Keratinocyte (primary cell): Measurements from ENCODE around the gene NEK6. TPM values are rescaled to one million over a fixed set of nuclear protein-coding genes. Genes with fewer than 3 reads are reported as not detected.

Experiments
- DNase-seq: peaks from one replicate; pipeline ENCODE4 v3.0.0-alpha.2; 2011; ENCODE audit warnings: low read depth, missing footprints, low spot score
- FAIRE-seq: peaks from 2 replicates; lab custom pipeline; 2011; peaks lifted over from hg19 to GRCh38; lab: Jason Lieb, UNC
- H2AFZ ChIP-seq: 2 replicates; pipeline ENCODE4 v1.6.0; 2012; ENCODE audit warnings: low read length, control low read depth, inconsistent platforms; ENCODE audit not compliant: control insufficient read depth
- H3K27ac ChIP-seq: 2 replicates; pipeline ENCODE4 v1.5.1; 2011; ENCODE audit warnings: low read length; ENCODE audit not compliant: control insufficient read depth, insufficient read depth
- H3K27me3 ChIP-seq: 3 replicates; pipeline ENCODE4 v1.6.0; 2011; ENCODE audit warnings: low read length; ENCODE audit not compliant: control insufficient read depth, insufficient read depth; ENCODE audit errors: extremely low read depth
- H3K36me3 ChIP-seq, 2 experiments: 2 replicates in 1 of 2; 3 replicates in 1 of 2; pipeline ENCODE4 v1.5.1; 2011; ENCODE audit warnings: low read length in 2 of 2, mild to moderate bottlenecking in 1 of 2; ENCODE audit not compliant: control insufficient read depth in 2 of 2, insufficient read depth in 2 of 2; ENCODE audit errors: extremely low read depth in 1 of 2
- H3K4me1 ChIP-seq: 3 replicates; pipeline ENCODE4 v1.5.1; 2011; ENCODE audit warnings: low read length; ENCODE audit not compliant: control insufficient read depth, insufficient read depth; ENCODE audit errors: extremely low read depth
- H3K4me2 ChIP-seq: 3 replicates; pipeline ENCODE4 v1.6.0; 2011; ENCODE audit warnings: low read depth, low read length; ENCODE audit not compliant: control insufficient read depth, insufficient read depth; ENCODE audit errors: extremely low read depth
- H3K4me3 ChIP-seq, 3 experiments: fragments of 200-600 bp in 1 of 3; sonication (generic) in 1 of 3; 2 replicates in 2 of 3; 3 replicates in 1 of 3; pipeline ENCODE4 v1.5.1; 2011 to 2016; ENCODE audit warnings: low read length in 3 of 3, mild to moderate bottlenecking in 3 of 3, control low read depth in 2 of 3, inconsistent platforms in 1 of 3, low read depth in 1 of 3, mixed read lengths in 1 of 3, mixed run types in 1 of 3, moderate library complexity in 1 of 3; ENCODE audit not compliant: control insufficient read depth in 2 of 3, insufficient read depth in 2 of 3; ENCODE audit errors: extremely low read depth in 1 of 3
- H3K79me2 ChIP-seq: 2 replicates; pipeline ENCODE4 v1.6.0; 2012; ENCODE audit warnings: low read length; ENCODE audit not compliant: control insufficient read depth, insufficient read depth
- H3K9ac ChIP-seq: 3 replicates; pipeline ENCODE4 v1.6.0; 2011; ENCODE audit warnings: low read length; ENCODE audit not compliant: control insufficient read depth, insufficient read depth; ENCODE audit errors: extremely low read depth
- H3K9me1 ChIP-seq: 3 replicates; pipeline ENCODE4 v1.6.0; 2011; ENCODE audit warnings: low read length; ENCODE audit not compliant: control insufficient read depth, insufficient read depth; ENCODE audit errors: extremely low read depth
- H3K9me3 ChIP-seq: 2 replicates; pipeline ENCODE4 v1.5.1; 2012; ENCODE audit warnings: low read depth, low read length; ENCODE audit not compliant: control insufficient read depth
- H4K20me1 ChIP-seq: 3 replicates; pipeline ENCODE4 v1.6.0; 2011; ENCODE audit warnings: low read length; ENCODE audit not compliant: control insufficient read depth, insufficient read depth; ENCODE audit errors: extremely low read depth
- CTCF ChIP-seq, 3 experiments: IDR thresholded peaks in 1 of 3; conservative IDR thresholded peaks in 1 of 3; optimal IDR thresholded peaks in 1 of 3; 2 replicates in 2 of 3; 3 replicates in 1 of 3; pipeline versions ENCODE3 to v1.5.1; 2011; ENCODE audit warnings: low read length in 3 of 3, mild to moderate bottlenecking in 3 of 3, moderate library complexity in 2 of 3, control low read depth in 1 of 3, inconsistent platforms in 1 of 3; ENCODE audit not compliant: insufficient read depth in 2 of 3; ENCODE audit errors: extremely low read depth in 1 of 3
- EZH2 ChIP-seq: IDR thresholded peaks from one replicate; pipeline ENCODE4 v1.6.1; 2012; ENCODE audit warnings: inconsistent platforms, mild to moderate bottlenecking, low read length, moderate library complexity
- dilution Hi-C: fragments of 300-500 bp; cut with MboI; formaldehyde crosslinking; loops from one replicate; pipeline ENCODE4 v1.7.0; 2020; ENCODE audit warnings: low sequenced_read_pairs; ENCODE audit not compliant: extremely low pct_ligation_motif_present
- polyA plus RNA-seq, 5 experiments: library from polyadenylated mRNA; depleted of rRNA in 3 of 5; stranded (reverse) in 3 of 5; stranded (forward) in 1 of 5; unstranded in 1 of 5; fragments of >200 nt; gene quantifications; 1 replicate in 1 of 5; 2 replicates in 3 of 5; 3 replicates in 1 of 5; pipeline versions ENCODE4 v1.2.1 to v1.2.3, GENCODE V29; 2011 to 2012; ENCODE audit warnings: missing spikeins in 2 of 5, low read depth in 1 of 5, low replicate concordance in 1 of 5

The NEK6 gene
- polyA plus RNA-seq, 1 donor (not counting 4 experiments of a cell fraction or from before 2014, with no cell fraction given), result 56.4 TPM

- Histone ChIP-seq H3K4me3 (no peak overlapping the region), H3K9me3 (no peaks in the 10 kb centered on the region), H3K36me3 (peaks cover 34 to 41% of the 10 kb centered on the region in 2 experiments), H3K4me1 (peaks cover 4% of the 10 kb centered on the region), H3K27ac (no peak overlapping the region), H3K27me3 (no peaks in the 10 kb centered on the region), H3K9ac (no peak overlapping the region), H2AFZ (no peak overlapping the region), H3K9me1 (no peaks in the 10 kb centered on the region), H3K79me2 (no peaks in the 10 kb centered on the region), H4K20me1 (peaks cover 5% of the 10 kb centered on the region), H3K4me2 (no peak overlapping the region)
- dilution Hi-C loops, result no loop called here
- DNase-seq, result no peak
- no peak for FAIRE-seq
- TF ChIP-seq EZH2 (no peak), CTCF (optimal IDR thresholded peaks at IDR 0.05 in 1 of 3, IDR thresholded peaks at IDR 0.05 in 1 of 3, conservative IDR thresholded peaks at IDR 0.05 in 1 of 3; ENCODE audit: extremely low read depth in 1 of 3, insufficient read depth in 2 of 3, low read length in 3 of 3) (no peak)
Observed at GRCh38 chr9:124347968-124348358, 90.2 kb downstream of the NEK6 start.

GRCh38 chr9:124348363-124348762, 90.6 kb downstream of the NEK6 start:
- FAIRE-seq, result no peak
- no peak for TF ChIP-seq EZH2
- TF ChIP-seq CTCF (optimal IDR thresholded peaks at IDR 0.05 in 1 of 3, IDR thresholded peaks at IDR 0.05 in 1 of 3, conservative IDR thresholded peaks at IDR 0.05 in 1 of 3; ENCODE audit: extremely low read depth in 1 of 3, insufficient read depth in 2 of 3, low read length in 3 of 3), result no peak
- H3K27ac ChIP-seq, result no peak overlapping the region

More at GRCh38 chr9:124348363-124348762, 90.6 kb downstream of the NEK6 start:
- H2AFZ ChIP-seq, result no peak overlapping the region
- H4K20me1 ChIP-seq, result peaks cover 9% of the 10 kb centered on the region
- H3K79me2 ChIP-seq, result no peaks in the 10 kb centered on the region
- H3K9me1 ChIP-seq, result no peaks in the 10 kb centered on the region
- peaks cover 2% of the 10 kb centered on the region for H3K4me1 ChIP-seq
- no peak overlapping the region for H3K9ac ChIP-seq
- dilution Hi-C loops, result no loop called here
- H3K4me2 ChIP-seq, result no peak overlapping the region
- peaks cover 38 to 45% of the 10 kb centered on the region in 2 experiments for H3K36me3 ChIP-seq
- no peak overlapping the region for H3K4me3 ChIP-seq
- no peaks in the 10 kb centered on the region for H3K9me3 ChIP-seq
- H3K27me3 ChIP-seq, result no peaks in the 10 kb centered on the region
- no peak for DNase-seq
